Tibial artery (tissue), 4 donors: ENCODE data around the gene PUM2.

Experiments
- DNase-seq, 2 donors: peaks; one replicate each; pipeline ENCODE4 v3.0.0-alpha.2; 2019
- H3K27ac ChIP-seq, 2 donors: fragments of 200-600 bp; sonication (generic) in 1 of 2; 1 replicate in 1 of 2; 2 replicates in 1 of 2; pipeline ENCODE4 v1.5.1; 2018 to 2019; ENCODE audit warnings: mild to moderate bottlenecking in 1 of 2
- H3K27me3 ChIP-seq, 2 donors: fragments of 200-600 bp; sonication (generic) in 1 of 2; one replicate each; pipeline versions ENCODE4 v1.5.1 to v1.6.0; 2016 to 2019
- H3K36me3 ChIP-seq, 3 donors: fragments of 200-600 bp; sonication (generic) in 2 of 3; one replicate each; pipeline ENCODE4 v1.5.1; 2016 to 2019; ENCODE audit warnings: mild to moderate bottlenecking in 2 of 3
- H3K4me1 ChIP-seq, 4 donors: fragments of 200-600 bp; sonication (generic) in 2 of 4; 1 replicate in 3 of 4; 2 replicates in 1 of 4; pipeline ENCODE4 v1.5.1; 2016 to 2019
- H3K4me3 ChIP-seq, 2 donors: fragments of 200-600 bp; sonication (generic) in 1 of 2; 1 replicate in 1 of 2; 2 replicates in 1 of 2; pipeline ENCODE4 v1.5.1; 2018 to 2019; ENCODE audit warnings: mild to moderate bottlenecking in 2 of 2
- H3K9me3 ChIP-seq, 3 donors: fragments of 200-600 bp; sonication (generic) in 1 of 3; one replicate each; pipeline ENCODE4 v1.5.1; 2016 to 2019
- CTCF ChIP-seq, 2 experiments: fragments of 200-600 bp in 1 of 2; fragments of 450-650 bp in 1 of 2; IDR thresholded peaks; one replicate each; pipeline ENCODE4 v1.5.1; 2017 to 2019; ENCODE audit warnings: antibody characterized with exemption in 2 of 2, mild to moderate bottlenecking in 1 of 2, moderate library complexity in 1 of 2
- intact Hi-C: fragments of 100-400 bp; cut with DNase I; formaldehyde crosslinking; loops from one replicate; pipeline ENCODE4 v1.15.0; 2023; ENCODE audit warnings: low total_unique reads

The PUM2 gene

GRCh38 chr2:20366672-20367116 is 16.1 kb upstream of the PUM2 start:
- DNase-seq, result no peak
- no peaks in the 10 kb centered on the region for H3K9me3 ChIP-seq
- H3K27me3 ChIP-seq, result no peaks in the 10 kb centered on the region
- no peaks in the 10 kb centered on the region for H3K36me3 ChIP-seq
- no peaks in the 10 kb centered on the region for H3K4me1 ChIP-seq
- intact Hi-C loops, result no loop called here
- no peak overlapping the region for H3K4me3 ChIP-seq
- H3K27ac ChIP-seq, result no peak overlapping the region
- TF ChIP-seq CTCF (IDR thresholded peaks at IDR 0.05), result no peak

- no peaks in the 10 kb centered on the region for H3K4me1 ChIP-seq
- intact Hi-C loops, result no loop called here
- H3K27me3 ChIP-seq, result no peaks in the 10 kb centered on the region
- no peak overlapping the region for H3K4me3 ChIP-seq
- no peak for TF ChIP-seq CTCF (IDR thresholded peaks at IDR 0.05)
- H3K27ac ChIP-seq, result no peak overlapping the region
- no peak for DNase-seq
- no peaks in the 10 kb centered on the region for H3K9me3 ChIP-seq
- H3K36me3 ChIP-seq, result no peaks in the 10 kb centered on the region
Observed at GRCh38 chr2:20365249-20365817, 14.7 kb upstream of the PUM2 start.

- intact Hi-C loops, result no loop called here
- Histone ChIP-seq H3K4me3 (no peak overlapping the region), H3K27ac (no peak overlapping the region), H3K36me3 (no peaks in the 10 kb centered on the region), H3K9me3 (no peaks in the 10 kb centered on the region), H3K27me3 (no peaks in the 10 kb centered on the region), H3K4me1 (no peaks in the 10 kb centered on the region)
- no peak for DNase-seq
- no peak for TF ChIP-seq CTCF (IDR thresholded peaks at IDR 0.05)
Observed at GRCh38 chr2:20363578-20363977, 12.9 kb upstream of the PUM2 start.

- no peaks in the 10 kb centered on the region for H3K27me3 ChIP-seq
- DNase-seq, result no peak
- intact Hi-C loops, result no loop called here
- H3K4me3 ChIP-seq, result no peak overlapping the region
- no peak overlapping the region for H3K27ac ChIP-seq
- no peaks in the 10 kb centered on the region for H3K9me3 ChIP-seq
- TF ChIP-seq CTCF (IDR thresholded peaks at IDR 0.05), result no peak
- H3K36me3 ChIP-seq, result no peaks in the 10 kb centered on the region
- no peaks in the 10 kb centered on the region for H3K4me1 ChIP-seq
Observed at GRCh38 chr2:20362701-20363435, 12.2 kb upstream of the PUM2 start.

- Histone ChIP-seq H3K36me3 (no peaks in the 10 kb centered on the region), H3K4me1 (no peaks in the 10 kb centered on the region), H3K27ac (no peak overlapping the region), H3K27me3 (no peaks in the 10 kb centered on the region), H3K4me3 (no peak overlapping the region), H3K9me3 (no peaks in the 10 kb centered on the region)
- no peak for DNase-seq
- intact Hi-C loops, result no loop called here
- TF ChIP-seq CTCF (IDR thresholded peaks at IDR 0.05), result no peak
Observed at GRCh38 chr2:20361893-20362292, 11.2 kb upstream of the PUM2 start.
